GM12878 (cell line): ENCODE data around the gene FLVCR2. TPM values are rescaled to one million over a fixed set of nuclear protein-coding genes. Genes with fewer than 3 reads are reported as not detected.

ENCODE experiments used
- ATAC-seq: fragments of 200-7000 bp; cut with Tn5 transposase; 3 replicates; pipeline ENCODE4 v1.9.1; 2020; ENCODE audit warnings: mild to moderate bottlenecking, moderate library complexity
- BruUV-seq: library from RNA; stranded (reverse); fragments of 400-500 nt; replicated peaks from 2 replicates; lab custom pipeline; 2021; lab: Mats Ljungman, UMichigan
- CTCF ChIA-PET: fragments of 300-600 bp; sonication (Branson Sonifier 250); formaldehyde crosslinking; extraction: SDS; loops from one replicate; lab custom pipeline; 2021; ENCODE audit warnings: inconsistent platforms; lab: Yijun Ruan, JAX
- POLR2A ChIA-PET: fragments of 350-600 bp; formaldehyde crosslinking; extraction: SDS; loops from one replicate; lab custom pipeline; 2021; ENCODE audit warnings: inconsistent platforms; lab: Charles Lee
- RAD21 ChIA-PET: fragments of 300-600 bp; sonication (Branson Sonifier 250); formaldehyde crosslinking; loops from one replicate; lab custom pipeline; 2023; ENCODE audit warnings: antibody characterized with exemption; ENCODE audit not compliant: unreplicated experiment; lab: Charles Lee
- SMC1A ChIA-PET: fragments of 300-600 bp; sonication (Branson Sonifier 250); formaldehyde crosslinking; loops from one replicate; lab custom pipeline; 2023; ENCODE audit not compliant: unreplicated experiment, uncharacterized antibody; lab: Charles Lee
- DNase-seq: peaks from one replicate; pipeline ENCODE4 v3.0.0-alpha.2; 2011; ENCODE audit warnings: low read depth, low spot score
- FAIRE-seq: peaks from 3 replicates; lab custom pipeline; 2011; peaks lifted over from hg19 to GRCh38; lab: Jason Lieb, UNC
- H2AFZ ChIP-seq: 2 replicates; pipeline ENCODE4 v1.6.0; 2011; ENCODE audit warnings: low read depth, low read length, control low read depth; ENCODE audit not compliant: control insufficient read depth
- H3K27ac ChIP-seq: 2 replicates; pipeline ENCODE4 v1.5.1; 2011; ENCODE audit warnings: control low read depth; ENCODE audit not compliant: control insufficient read depth, insufficient read depth
- H3K27me3 ChIP-seq, 2 experiments: replicated peaks in 1 of 2; 2 replicates each; pipeline versions ENCODE4 v1.6.0 to v1.6.1; 2011; ENCODE audit warnings: low read length in 1 of 2; ENCODE audit not compliant: control insufficient read depth in 2 of 2, insufficient read depth in 2 of 2
- H3K36me3 ChIP-seq, 2 experiments: 2 replicates each; pipeline ENCODE4 v1.5.1; 2011; ENCODE audit warnings: low read length in 1 of 2; ENCODE audit not compliant: control insufficient read depth in 2 of 2, insufficient read depth in 2 of 2
- H3K4me1 ChIP-seq: 2 replicates; pipeline ENCODE4 v1.6.1; 2011; ENCODE audit warnings: mild to moderate bottlenecking, low read length, moderate library complexity, mixed read lengths; ENCODE audit not compliant: control insufficient read depth, insufficient read depth
- H3K4me2 ChIP-seq: 2 replicates; pipeline ENCODE4 v1.6.0; 2011; ENCODE audit warnings: control low read depth; ENCODE audit not compliant: control insufficient read depth, insufficient read depth
- H3K4me3 ChIP-seq: fragments of 200-600 bp; sonication (generic); 2 replicates; pipeline ENCODE4 v1.5.1; 2016
- H3K79me2 ChIP-seq: 2 replicates; pipeline ENCODE4 v1.6.0; 2011; ENCODE audit warnings: low read length; ENCODE audit not compliant: control insufficient read depth, insufficient read depth
- H3K9ac ChIP-seq: 2 replicates; pipeline ENCODE4 v1.8.0; 2011; ENCODE audit warnings: low read length, control low read depth, mixed read lengths; ENCODE audit not compliant: control insufficient read depth, insufficient read depth
- H3K9me3 ChIP-seq: replicated peaks from 3 replicates; pipeline ENCODE4 v1.5.1; 2011; ENCODE audit warnings: mild to moderate bottlenecking, low read length; ENCODE audit not compliant: control insufficient read depth, insufficient read depth
- H4K20me1 ChIP-seq: 2 replicates; pipeline ENCODE4 v1.6.0; 2011; ENCODE audit not compliant: control insufficient read depth, insufficient read depth
- CBX3 ChIP-seq: fragments of 200-600 bp; sonication (generic); IDR thresholded peaks from 2 replicates; pipeline ENCODE4 v1.6.1; 2016; ENCODE audit warnings: low read depth, borderline replicate concordance
- ESRRA ChIP-seq: IDR thresholded peaks from 2 replicates; pipeline ENCODE4 v1.6.1; 2012; ENCODE audit warnings: mild to moderate bottlenecking, low read length, improper control_type of control experiment
- JUNB ChIP-seq: IDR thresholded peaks from 2 replicates; pipeline ENCODE4 v1.6.1; 2016; ENCODE audit warnings: antibody characterized with exemption, mild to moderate bottlenecking
- KAT2A ChIP-seq: conservative IDR thresholded peaks from 2 replicates; pipeline ENCODE4 v1.6.1; 2011; ENCODE audit warnings: low read depth, low read length; ENCODE audit not compliant: control insufficient read depth
- RCOR1 ChIP-seq: conservative IDR thresholded peaks from 2 replicates; pipeline ENCODE4 v1.6.1; 2012; ENCODE audit warnings: low read depth, low read length, improper control_type of control experiment
- RELA ChIP-seq: fragments of 450-650 bp; IDR thresholded peaks from 2 replicates; pipeline ENCODE4 v1.8.0; 2014; ENCODE audit warnings: borderline replicate concordance; ENCODE audit not compliant: partially characterized antibody
- SMAD5 ChIP-seq: IDR thresholded peaks from 2 replicates; pipeline ENCODE4 v1.6.1; 2016; ENCODE audit warnings: antibody characterized with exemption, low read depth
- ZZZ3 ChIP-seq: IDR thresholded peaks from 2 replicates; pipeline ENCODE4 v1.6.1; 2011; ENCODE audit warnings: low read depth; ENCODE audit not compliant: control insufficient read depth, insufficient read length
- WGBS: methylation state at CpG from one replicate; pipeline ENCODE4 v1.1.6; 2016; ENCODE audit warnings: low lambda C conversion rate; ENCODE audit not compliant: insufficient replicate concordance, insufficient coverage; ENCODE audit errors: missing lambda C conversion rate; 5-methylcytosine and 5-hydroxymethylcytosine counted together
- in situ Hi-C: fragments of 300-500 bp; cut with MboI; formaldehyde crosslinking; loops from 9 replicates; pipeline ENCODE4 v1.14.3; 2018; ENCODE audit warnings: mixed read lengths
- intact Hi-C: fragments of 100-400 bp; cut with micrococcal nuclease; formaldehyde crosslinking; loops from one replicate; pipeline ENCODE4 v1.14.2; 2022; ENCODE audit not compliant: unreplicated experiment
- polyA plus RNA-seq, 11 experiments: library from polyadenylated mRNA; depleted of rRNA in 4 of 11; unstranded in 6 of 11; stranded (reverse) in 5 of 11; fragments of >200 nt; fragmentation: Nextera tagmentation in 4 of 11; fragmentation: Illumina TruSeq in 1 of 11; extraction: Ambion mirVana in 4 of 11; extraction: Trizol in 1 of 11; gene quantifications; 1 replicate in 1 of 11; 2 replicates in 10 of 11; pipeline versions ENCODE4 v1.2.1 to v1.2.3, GENCODE V29; 2011 to 2016; ENCODE audit warnings: inconsistent platforms in 2 of 11, missing spikeins in 2 of 11, low read depth in 1 of 11
- total RNA-seq, 4 experiments: library from RNA; depleted of rRNA in 3 of 4; stranded (reverse); fragments of >200 nt in 3 of 4; fragmentation: Illumina TruSeq in 1 of 4; extraction: Trizol in 1 of 4; gene quantifications; 2 replicates each; pipeline versions ENCODE4 v1.2.1 to v1.2.3, GENCODE V29; 2013 to 2021
- TF ChIP-seq, protein P1 (sequence below): fragments of 450-650 bp; IDR thresholded peaks from 2 replicates; pipeline ENCODE4 v1.6.1; 2016; ENCODE audit warnings: mild to moderate bottlenecking, moderate library complexity, borderline replicate concordance
- TF ChIP-seq, protein P2 (sequence below): IDR thresholded peaks from 2 replicates; pipeline ENCODE4 v1.6.1; 2011; ENCODE audit warnings: mild to moderate bottlenecking, low read depth, low read length, moderate library complexity; ENCODE audit not compliant: insufficient replicate concordance
- TF ChIP-seq, protein P3 (sequence below): fragments of 450-650 bp; IDR thresholded peaks from 2 replicates; pipeline ENCODE4 v1.6.1; 2017; ENCODE audit warnings: mild to moderate bottlenecking, moderate library complexity

FLVCR2 gene
- total and polyA plus RNA-seq, 10 of the 15 experiments (the other 5 are each of a cell fraction or from before 2014, with no cell fraction given), result 0.24 to 3.7 (median 1.6) TPM

DNA sequence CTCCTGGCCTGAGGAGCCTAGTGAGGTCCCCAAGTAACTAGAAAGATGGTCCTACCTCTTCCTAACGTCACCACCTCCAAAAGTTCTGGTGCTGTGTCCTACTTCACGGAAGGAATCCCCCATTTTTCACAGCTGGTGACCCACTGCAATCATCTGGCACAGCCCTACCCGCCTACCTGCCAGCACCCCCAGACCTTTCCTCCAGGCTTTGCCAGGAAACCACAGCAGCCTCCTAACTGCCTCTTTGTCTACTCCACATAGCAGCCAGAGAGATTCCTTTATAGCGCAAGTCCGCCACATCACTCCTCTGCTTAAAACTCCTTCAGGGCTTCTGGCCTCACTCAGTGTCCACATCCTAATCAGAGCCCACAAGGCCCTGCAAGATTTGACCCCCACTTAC, 13.4 kb upstream of the FLVCR2 start (continued):
- TF ChIP-seq, protein P1, sequence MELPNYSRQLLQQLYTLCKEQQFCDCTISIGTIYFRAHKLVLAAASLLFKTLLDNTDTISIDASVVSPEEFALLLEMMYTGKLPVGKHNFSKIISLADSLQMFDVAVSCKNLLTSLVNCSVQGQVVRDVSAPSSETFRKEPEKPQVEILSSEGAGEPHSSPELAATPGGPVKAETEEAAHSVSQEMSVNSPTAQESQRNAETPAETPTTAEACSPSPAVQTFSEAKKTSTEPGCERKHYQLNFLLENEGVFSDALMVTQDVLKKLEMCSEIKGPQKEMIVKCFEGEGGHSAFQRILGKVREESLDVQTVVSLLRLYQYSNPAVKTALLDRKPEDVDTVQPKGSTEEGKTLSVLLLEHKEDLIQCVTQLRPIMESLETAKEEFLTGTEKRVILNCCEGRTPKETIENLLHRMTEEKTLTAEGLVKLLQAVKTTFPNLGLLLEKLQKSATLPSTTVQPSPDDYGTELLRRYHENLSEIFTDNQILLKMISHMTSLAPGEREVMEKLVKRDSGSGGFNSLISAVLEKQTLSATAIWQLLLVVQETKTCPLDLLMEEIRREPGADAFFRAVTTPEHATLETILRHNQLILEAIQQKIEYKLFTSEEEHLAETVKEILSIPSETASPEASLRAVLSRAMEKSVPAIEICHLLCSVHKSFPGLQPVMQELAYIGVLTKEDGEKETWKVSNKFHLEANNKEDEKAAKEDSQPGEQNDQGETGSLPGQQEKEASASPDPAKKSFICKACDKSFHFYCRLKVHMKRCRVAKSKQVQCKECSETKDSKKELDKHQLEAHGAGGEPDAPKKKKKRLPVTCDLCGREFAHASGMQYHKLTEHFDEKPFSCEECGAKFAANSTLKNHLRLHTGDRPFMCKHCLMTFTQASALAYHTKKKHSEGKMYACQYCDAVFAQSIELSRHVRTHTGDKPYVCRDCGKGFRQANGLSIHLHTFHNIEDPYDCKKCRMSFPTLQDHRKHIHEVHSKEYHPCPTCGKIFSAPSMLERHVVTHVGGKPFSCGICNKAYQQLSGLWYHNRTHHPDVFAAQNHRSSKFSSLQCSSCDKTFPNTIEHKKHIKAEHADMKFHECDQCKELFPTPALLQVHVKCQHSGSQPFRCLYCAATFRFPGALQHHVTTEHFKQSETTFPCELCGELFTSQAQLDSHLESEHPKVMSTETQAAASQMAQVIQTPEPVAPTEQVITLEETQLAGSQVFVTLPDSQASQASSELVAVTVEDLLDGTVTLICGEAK, result no peak
- TF ChIP-seq RELA (no peak), ZZZ3 (no peak), SMAD5 (no peak), ESRRA (no peak)
- TF ChIP-seq, protein P2, sequence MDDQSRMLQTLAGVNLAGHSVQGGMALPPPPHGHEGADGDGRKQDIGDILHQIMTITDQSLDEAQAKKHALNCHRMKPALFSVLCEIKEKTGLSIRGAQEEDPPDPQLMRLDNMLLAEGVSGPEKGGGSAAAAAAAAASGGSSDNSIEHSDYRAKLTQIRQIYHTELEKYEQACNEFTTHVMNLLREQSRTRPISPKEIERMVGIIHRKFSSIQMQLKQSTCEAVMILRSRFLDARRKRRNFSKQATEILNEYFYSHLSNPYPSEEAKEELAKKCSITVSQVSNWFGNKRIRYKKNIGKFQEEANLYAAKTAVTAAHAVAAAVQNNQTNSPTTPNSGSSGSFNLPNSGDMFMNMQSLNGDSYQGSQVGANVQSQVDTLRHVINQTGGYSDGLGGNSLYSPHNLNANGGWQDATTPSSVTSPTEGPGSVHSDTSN, result no peak

DNA sequence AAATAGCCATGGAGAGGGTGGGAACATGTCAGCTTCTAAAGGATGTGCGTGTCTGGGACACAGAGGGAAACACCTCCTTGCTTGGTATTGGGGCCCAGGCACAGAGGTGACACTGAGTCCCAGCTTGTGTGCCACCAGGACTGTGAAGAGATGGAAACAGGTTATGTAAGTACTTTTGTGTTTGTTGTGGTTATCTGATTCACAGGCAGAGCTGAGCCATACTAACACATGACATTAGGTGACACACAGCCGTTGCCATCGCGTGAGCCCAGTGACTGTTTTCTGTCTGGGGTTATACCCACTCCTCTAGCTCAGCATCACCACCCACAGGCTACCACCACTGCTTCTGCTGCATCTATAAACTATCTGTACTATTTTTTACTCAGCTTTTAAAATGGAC, 12.1 kb upstream of the FLVCR2 start:
- DNase-seq, result no peak
- no peak; the same call in 1 of the 2 replicates for TF ChIP-seq JUNB
- no peak for TF ChIP-seq CBX3
- no peak for TF ChIP-seq RCOR1
- TF ChIP-seq, protein P3, sequence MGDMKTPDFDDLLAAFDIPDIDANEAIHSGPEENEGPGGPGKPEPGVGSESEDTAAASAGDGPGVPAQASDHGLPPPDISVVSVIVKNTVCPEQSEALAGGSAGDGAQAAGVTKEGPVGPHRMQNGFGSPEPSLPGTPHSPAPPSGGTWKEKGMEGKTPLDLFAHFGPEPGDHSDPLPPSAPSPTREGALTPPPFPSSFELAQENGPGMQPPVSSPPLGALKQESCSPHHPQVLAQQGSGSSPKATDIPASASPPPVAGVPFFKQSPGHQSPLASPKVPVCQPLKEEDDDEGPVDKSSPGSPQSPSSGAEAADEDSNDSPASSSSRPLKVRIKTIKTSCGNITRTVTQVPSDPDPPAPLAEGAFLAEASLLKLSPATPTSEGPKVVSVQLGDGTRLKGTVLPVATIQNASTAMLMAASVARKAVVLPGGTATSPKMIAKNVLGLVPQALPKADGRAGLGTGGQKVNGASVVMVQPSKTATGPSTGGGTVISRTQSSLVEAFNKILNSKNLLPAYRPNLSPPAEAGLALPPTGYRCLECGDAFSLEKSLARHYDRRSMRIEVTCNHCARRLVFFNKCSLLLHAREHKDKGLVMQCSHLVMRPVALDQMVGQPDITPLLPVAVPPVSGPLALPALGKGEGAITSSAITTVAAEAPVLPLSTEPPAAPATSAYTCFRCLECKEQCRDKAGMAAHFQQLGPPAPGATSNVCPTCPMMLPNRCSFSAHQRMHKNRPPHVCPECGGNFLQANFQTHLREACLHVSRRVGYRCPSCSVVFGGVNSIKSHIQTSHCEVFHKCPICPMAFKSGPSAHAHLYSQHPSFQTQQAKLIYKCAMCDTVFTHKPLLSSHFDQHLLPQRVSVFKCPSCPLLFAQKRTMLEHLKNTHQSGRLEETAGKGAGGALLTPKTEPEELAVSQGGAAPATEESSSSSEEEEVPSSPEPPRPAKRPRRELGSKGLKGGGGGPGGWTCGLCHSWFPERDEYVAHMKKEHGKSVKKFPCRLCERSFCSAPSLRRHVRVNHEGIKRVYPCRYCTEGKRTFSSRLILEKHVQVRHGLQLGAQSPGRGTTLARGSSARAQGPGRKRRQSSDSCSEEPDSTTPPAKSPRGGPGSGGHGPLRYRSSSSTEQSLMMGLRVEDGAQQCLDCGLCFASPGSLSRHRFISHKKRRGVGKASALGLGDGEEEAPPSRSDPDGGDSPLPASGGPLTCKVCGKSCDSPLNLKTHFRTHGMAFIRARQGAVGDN, result 0 out of 2 replicates have a peak, but pooled peaks have one; percentile 37
- no peak for TF ChIP-seq KAT2A

More for the DNA sequence above, 12.1 kb upstream of the FLVCR2 start:
- H3K9me3 ChIP-seq, result no peaks in the 10 kb centered on the region
- no peak overlapping the region for H3K27ac ChIP-seq
- BruUV-seq, result no TSS peak
- ATAC-seq (peak; percentile 76), FAIRE-seq (no peak)
- in situ Hi-C loops, result no loop called here
- H3K4me2 ChIP-seq, result no peak overlapping the region
- POLR2A ChIA-PET, result interaction anchor here (0.5 to 1.4 kb wide), 7 partner anchors 9 to 114 kb away, joined by 3 to 4 read pairs (median 3); no protein-coding TSS in a partner anchor
- H3K36me3 ChIP-seq, result no peaks in the 10 kb centered on the region
- H4K20me1 ChIP-seq, result no peaks in the 10 kb centered on the region
- intact Hi-C loops, result loop anchor here (10.0 kb wide), 1 partner anchor 432 kb away; no protein-coding TSS in a partner anchor
- RAD21 ChIA-PET, result interaction anchor here (0.8 to 1.7 kb wide), 11 partner anchors 11 to 258 kb away, joined by 3 to 12 read pairs (median 4); no protein-coding TSS in a partner anchor
- WGBS, result 47% methylated on average over 4 of the region's 4 CpGs
- peaks cover 25% of the 10 kb centered on the region for H3K4me1 ChIP-seq
- H3K27me3 ChIP-seq, result no peaks in the 10 kb centered on the region
- H3K4me3 ChIP-seq, result no peak overlapping the region
- SMC1A ChIA-PET, result interaction anchor here (0.7 to 1.8 kb wide), 12 partner anchors 10 to 259 kb away, joined by 3 to 12 read pairs (median 3); partner anchors contain the start of gene FLVCR2
- CTCF ChIA-PET, result interaction anchor here (0.7 to 14.9 kb wide), 10 partner anchors 10 to 262 kb away, joined by 3 to 154 read pairs (median 4); partner anchors contain the start of gene BATF
- H3K79me2 ChIP-seq, result no peaks in the 10 kb centered on the region
- H2AFZ ChIP-seq, result no peak overlapping the region
- no peak overlapping the region for H3K9ac ChIP-seq
